Left cardiac atrium (tissue), 4 donors: ENCODE data around the gene GPC6. TPM values are rescaled to one million over a fixed set of nuclear protein-coding genes. Genes with fewer than 3 reads are reported as not detected.

ENCODE experiments used
- ATAC-seq, 2 donors: fragments of 200-7000 bp; cut with Tn5 transposase; one replicate each; pipeline ENCODE4 v1.9.1; 2020; ENCODE audit warnings: mild to moderate bottlenecking in 2 of 2, moderate library complexity in 2 of 2
- DNase-seq: peaks from one replicate; pipeline ENCODE4 v3.0.0-alpha.2; 2020
- intact Hi-C, 2 donors: fragments of 100-400 bp; cut with DNase I; formaldehyde crosslinking; loops; one replicate each; pipeline versions ENCODE4 v1.14.1 to v1.15.1; 2022 to 2023
- total RNA-seq, 2 donors: library from RNA; stranded (reverse); fragmentation: NEBNext Ultra II Directional; extraction: Animal tissue kit (Norgen Biotek cat#: 25700); gene quantifications; one replicate each; pipeline ENCODE4 v1.2.1, GENCODE V29; 2021
- donor health status: DM: no; HTN: yes; CAD: no.
- donor health status: DM: no; HTN: yes; CAD: no; lungs with severe emphysema.
- donor health status: DM: yes; HTN: yes; CAD: no.
- donor health status: Dilated cardiomyopathy.

Gene GPC6
- total RNA-seq, 2 donors from 2014 or later = 2.8 to 5.4 TPM

GRCh38 chr13:93345024-93345423 lies 118.4 kb downstream of the GPC6 start:
- DNase-seq (no peak), ATAC-seq (no peak)
- intact Hi-C loops = no loop called here

- ATAC-seq (no peak), DNase-seq (no peak)
- intact Hi-C loops = no loop called here
Observed at GRCh38 chr13:93345770-93346169, 119.2 kb downstream of the GPC6 start.

DNA sequence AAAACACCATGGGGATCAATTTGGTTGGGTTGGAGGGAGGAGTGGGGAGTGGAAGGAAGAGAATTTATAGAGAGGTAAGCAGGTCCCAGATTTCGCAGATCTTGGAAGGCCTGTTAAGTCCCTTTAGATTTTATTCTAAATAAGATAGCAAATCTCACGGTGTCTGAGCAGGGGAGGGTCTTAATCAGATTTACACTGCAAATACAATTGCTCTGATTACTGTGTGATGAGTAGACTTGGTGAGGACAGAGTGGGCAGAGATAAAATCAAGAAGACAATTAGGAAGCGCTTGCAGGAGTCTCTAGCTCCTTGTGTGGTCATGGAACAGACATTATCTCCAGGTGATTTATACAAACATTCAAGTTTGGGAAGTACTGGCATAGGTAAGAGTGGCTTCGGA lies 126.0 kb downstream of the GPC6 start:
- intact Hi-C loops = no loop called here
- DNase-seq (no peak), ATAC-seq (no peak)

DNA sequence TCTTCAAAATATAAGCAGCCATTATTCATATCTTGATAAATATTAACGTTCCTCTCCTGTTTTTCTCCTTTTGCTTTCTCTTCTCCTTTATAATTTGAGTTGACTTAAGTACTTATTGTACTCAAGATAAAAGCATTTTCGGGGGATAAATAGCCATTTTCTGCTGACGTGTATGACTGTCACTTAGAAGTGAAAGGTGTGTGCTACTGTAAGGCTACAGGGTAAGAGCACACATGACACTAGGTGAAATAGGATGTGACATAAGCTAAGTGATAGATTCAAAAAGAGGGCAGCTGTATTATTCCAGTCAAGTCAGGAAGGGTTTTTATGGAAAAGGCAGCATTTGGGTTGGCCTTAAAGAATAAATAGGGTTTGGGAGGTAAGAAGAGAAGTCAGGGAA lies 128.5 kb downstream of the GPC6 start:
- ATAC-seq = no peak
- intact Hi-C loops = no loop called here
- no peak for DNase-seq

GRCh38 chr13:93356469-93356868 lies 129.9 kb downstream of the GPC6 start:
- intact Hi-C loops = no loop called here
- ATAC-seq = no peak

DNA sequence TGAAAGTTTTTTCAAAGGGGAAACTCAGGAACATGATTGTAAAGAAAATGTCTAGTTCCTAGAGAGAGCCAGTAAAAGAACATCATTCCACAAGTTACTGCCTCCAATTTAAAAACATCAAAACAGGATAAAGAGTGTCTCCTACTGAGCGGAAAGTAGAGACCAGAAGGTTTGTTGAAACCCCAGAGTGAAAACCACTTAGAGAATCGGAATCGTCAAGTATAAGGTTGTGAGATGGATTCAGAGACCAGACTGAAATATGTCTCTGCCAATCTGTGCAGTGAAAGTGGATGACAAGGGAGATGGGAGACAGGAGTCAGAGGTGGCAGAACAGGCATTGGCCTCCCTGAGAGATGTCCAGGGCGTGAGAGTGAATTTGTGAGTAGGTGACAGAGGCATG lies 133.4 kb downstream of the GPC6 start:
- ATAC-seq = no peak
- DNase-seq = no peak
- intact Hi-C loops = no loop called here

More at GRCh38 chr13:93356469-93356868, 129.9 kb downstream of the GPC6 start:
- no peak for DNase-seq

DNA sequence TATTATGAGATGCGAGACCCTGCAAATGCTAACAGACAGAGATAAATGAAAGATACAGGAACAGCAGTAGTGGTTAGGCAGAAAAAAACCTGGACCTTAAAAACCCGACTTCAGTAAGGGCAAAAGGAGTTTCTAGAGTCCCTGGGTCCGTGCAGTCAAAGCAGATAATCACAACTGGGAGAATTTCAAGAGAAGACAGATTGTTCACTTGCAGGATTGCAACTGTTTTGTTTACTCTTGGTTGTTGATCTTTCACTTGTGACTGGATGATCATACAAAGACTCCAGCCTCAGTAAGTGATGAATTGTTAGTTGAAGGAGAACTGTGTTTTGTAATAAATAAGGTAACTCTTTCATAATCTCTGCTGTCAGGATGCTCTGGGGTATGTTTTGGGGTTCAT lies 135.1 kb downstream of the GPC6 start:
- DNase-seq = no peak
- intact Hi-C loops = no loop called here
- ATAC-seq = no peak

GRCh38 chr13:93364166-93364565 lies 137.6 kb downstream of the GPC6 start:
- intact Hi-C loops = no loop called here
- DNase-seq = no peak
- ATAC-seq = no peak

DNA sequence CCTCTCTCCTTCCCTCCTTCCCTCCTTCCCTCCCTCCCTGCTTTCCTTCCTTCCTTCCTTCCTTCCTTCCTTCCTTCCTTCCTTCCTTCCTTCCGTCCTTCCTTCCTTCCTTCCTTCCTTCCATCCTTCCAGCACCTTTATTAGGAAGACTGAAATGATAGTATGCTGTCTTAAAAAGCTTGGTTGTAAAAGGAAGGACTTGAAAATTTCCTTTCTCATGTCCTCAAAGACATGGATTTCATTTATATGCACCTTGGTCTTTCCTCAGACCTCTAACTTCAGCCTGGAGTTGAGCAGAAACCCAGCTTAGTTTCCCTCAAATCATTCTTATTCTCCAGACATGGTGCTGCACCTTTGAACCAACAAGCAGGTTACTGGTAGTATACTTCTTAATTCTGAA lies 141.7 kb downstream of the GPC6 start:
- DNase-seq = no peak
- no peak for ATAC-seq
- intact Hi-C loops = no loop called here

- ATAC-seq (no peak), DNase-seq (no peak)
- intact Hi-C loops = no loop called here
Observed at GRCh38 chr13:93368718-93369117, 142.1 kb downstream of the GPC6 start.

- intact Hi-C loops = no loop called here
- DNase-seq = no peak
- no peak for ATAC-seq
Observed at GRCh38 chr13:93372856-93373255, 146.2 kb downstream of the GPC6 start.

GRCh38 chr13:93375491-93375890 lies 148.9 kb downstream of the GPC6 start:
- intact Hi-C loops = no loop called here
- DNase-seq = no peak
- ATAC-seq = no peak

DNA sequence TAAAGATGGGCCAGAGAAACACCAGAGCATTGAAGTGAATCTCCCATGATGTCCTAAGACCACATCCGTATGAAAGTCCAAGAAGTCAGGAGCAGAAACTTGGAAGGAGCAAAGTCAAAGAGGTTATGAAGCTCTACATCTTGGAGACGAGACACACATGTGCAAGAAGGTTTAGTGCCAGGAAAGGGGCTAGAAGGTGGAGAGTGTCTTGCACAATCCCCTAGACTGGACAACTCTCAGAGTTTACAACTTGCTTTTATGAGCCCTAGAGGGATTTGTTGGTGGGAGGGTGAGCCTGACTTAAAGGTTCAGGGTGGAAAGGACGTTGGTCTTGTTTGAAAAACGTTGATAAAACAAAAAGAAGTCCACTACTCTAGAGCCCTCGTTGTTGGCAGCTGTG lies 150.6 kb downstream of the GPC6 start:
- intact Hi-C loops = no loop called here
- DNase-seq = no peak
- no peak for ATAC-seq

GRCh38 chr13:93378184-93378583 lies 151.6 kb downstream of the GPC6 start:
- ATAC-seq = no peak
- intact Hi-C loops = no loop called here

DNA sequence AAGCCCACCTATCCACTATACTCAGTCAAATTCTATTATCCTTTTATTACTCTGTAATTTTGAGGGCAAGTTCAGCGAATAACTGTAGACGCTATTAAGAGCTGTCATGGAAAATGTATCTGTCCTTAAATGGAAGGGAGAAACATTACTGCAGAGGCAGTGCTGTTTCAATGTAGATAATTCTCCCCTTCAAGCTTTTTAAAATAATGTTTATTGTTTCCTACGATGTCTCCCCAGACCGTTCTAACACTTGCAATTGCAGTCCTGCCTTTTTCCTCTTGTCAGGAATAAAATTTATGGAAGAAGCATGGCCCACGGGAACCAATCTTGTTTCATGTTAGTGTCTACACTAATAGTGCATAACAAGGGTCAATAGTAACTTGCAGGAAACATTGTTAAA lies 159.5 kb downstream of the GPC6 start:
- DNase-seq = no peak
- intact Hi-C loops = no loop called here
- no peak for ATAC-seq

More at GRCh38 chr13:93378184-93378583, 151.6 kb downstream of the GPC6 start:
- no peak for DNase-seq

GRCh38 chr13:93388701-93389100 lies 162.1 kb downstream of the GPC6 start:
- intact Hi-C loops = no loop called here
- no peak for ATAC-seq
- no peak for DNase-seq

DNA sequence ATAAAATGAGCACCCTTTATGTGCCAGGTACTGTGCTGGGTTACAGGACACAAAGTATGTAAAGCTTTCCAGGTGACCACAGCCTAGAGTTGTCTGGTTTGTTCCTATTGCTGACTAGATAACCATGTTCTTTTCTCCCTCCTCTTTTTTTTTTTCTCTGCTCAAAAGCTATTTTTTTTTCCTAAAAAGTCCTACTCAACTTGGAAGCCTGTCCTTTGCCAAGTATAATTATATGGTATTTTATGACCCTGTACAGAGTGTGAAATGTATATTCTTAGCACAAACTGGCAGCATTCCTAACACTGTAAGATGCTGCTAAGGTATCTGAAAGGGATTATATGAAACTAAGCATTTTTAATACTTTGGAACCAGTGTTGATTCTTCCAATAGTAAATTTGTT lies 171.0 kb downstream of the GPC6 start:
- no peak for DNase-seq
- intact Hi-C loops = no loop called here
- ATAC-seq = no peak

- DNase-seq = no peak
- ATAC-seq = peak in 1 of 2 donors; percentile 39
- intact Hi-C loops = no loop called here
Observed at GRCh38 chr13:93398167-93399035, 171.8 kb downstream of the GPC6 start.

- ATAC-seq = no peak
- no peak for DNase-seq
- intact Hi-C loops = no loop called here
Observed at GRCh38 chr13:93399212-93399611, 172.6 kb downstream of the GPC6 start.

DNA sequence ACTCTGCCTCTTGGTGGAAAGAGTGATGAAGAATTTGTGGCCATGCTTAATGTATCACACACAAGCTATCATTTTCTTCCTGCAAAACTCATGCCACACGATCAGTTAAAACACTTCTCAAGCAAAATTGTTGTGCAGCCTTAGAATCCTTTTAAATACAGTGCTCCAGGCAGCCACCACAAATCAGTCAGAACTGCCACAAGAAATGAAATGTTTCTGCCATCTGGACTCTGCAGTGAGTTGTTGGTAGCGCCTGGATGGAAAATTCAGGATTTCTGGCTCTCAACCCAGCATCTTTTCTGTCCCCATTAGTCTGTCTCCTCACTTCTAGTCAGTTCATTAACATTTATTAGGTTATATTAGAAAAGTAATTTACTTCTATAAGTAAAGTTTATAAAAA lies 179.5 kb downstream of the GPC6 start:
- no peak for ATAC-seq

DNA sequence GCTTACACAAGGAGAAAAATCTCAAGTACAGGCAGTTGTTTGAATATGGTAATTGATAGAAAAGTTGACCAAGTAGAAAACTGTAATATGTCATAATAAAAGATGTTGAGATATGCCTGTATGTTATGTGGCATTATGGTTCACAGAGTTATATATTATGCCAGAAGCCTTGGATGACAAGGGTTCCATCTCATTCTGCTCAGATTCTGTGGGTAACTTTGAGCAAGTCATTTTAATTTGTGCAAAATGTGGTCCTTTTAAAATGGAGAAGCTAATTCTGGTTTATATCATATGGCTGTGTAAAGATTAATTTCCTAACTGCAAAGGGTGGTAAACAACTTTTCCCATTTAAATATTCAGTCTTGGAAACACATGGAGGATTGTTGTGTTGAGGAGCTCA lies 180.9 kb downstream of the GPC6 start:
- intact Hi-C loops = no loop called here
- no peak for ATAC-seq

More for the DNA sequence above, 179.5 kb downstream of the GPC6 start:
- no peak for DNase-seq
- intact Hi-C loops = no loop called here

More for the DNA sequence above, 180.9 kb downstream of the GPC6 start:
- no peak for DNase-seq
